Right ventricle myocardium superior (tissue), 1 donor: ENCODE data around the gene LST1. TPM values are rescaled to one million over a fixed set of nuclear protein-coding genes. Genes with fewer than 3 reads are reported as not detected.

Experiments used
- ATAC-seq: fragments of 200-7000 bp; cut with Tn5 transposase; one replicate; pipeline ENCODE4 v1.9.1; 2020; ENCODE audit warnings: mild to moderate bottlenecking; ENCODE audit not compliant: poor library complexity
- DNase-seq: peaks from one replicate; pipeline ENCODE4 v3.0.0-alpha.2; 2020
- intact Hi-C: fragments of 100-400 bp; cut with DNase I; formaldehyde crosslinking; loops from one replicate; pipeline ENCODE4 v1.11.2; 2022
- total RNA-seq: library from RNA; stranded (reverse); fragmentation: NEBNext Ultra II Directional; extraction: Animal tissue kit (Norgen Biotek cat#: 25700); gene quantifications from one replicate; pipeline ENCODE4 v1.2.1, GENCODE V29; 2021
- donor health status: DM: no; HTN: yes; CAD: no; lungs with severe emphysema.

Gene LST1
- total RNA-seq, 1 donor from 2014 or later, result 5.5 TPM

- ATAC-seq (no peak), DNase-seq (no peak)
- intact Hi-C loops, result no loop called here
Measured at GRCh38 chr6:31609519-31610406, 23.7 kb downstream of the LST1 start.

GRCh38 chr6:31610968-31611367 is 24.9 kb downstream of the LST1 start:
- ATAC-seq, result no peak
- no peak for DNase-seq
- intact Hi-C loops, result no loop called here

DNA sequence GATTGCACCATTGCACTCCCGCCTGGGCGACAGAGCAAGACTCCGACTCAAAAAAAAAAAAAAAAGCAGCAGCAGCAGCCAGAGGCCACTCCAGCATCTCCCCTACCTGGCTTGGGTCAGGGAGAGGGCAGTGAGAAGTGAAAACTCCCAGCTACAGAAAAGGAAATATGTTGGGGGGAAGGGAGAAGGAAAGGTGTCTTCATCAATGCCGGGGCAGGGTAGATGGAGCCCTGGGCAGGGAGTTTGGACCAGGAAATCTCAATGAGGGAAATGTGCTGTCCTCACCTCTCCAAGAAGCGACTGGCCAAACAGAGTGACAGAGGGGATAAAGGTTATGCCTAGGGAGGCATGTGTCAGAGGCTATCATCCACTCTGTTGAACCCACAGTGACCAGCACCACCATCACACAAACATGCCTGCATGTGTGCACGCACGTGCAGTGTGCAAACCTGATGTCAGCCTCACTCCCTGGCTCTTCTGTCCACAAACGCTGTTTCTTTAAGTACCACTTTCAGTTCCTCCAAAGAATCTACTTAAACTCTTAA is 28.1 kb downstream of the LST1 start:
- ATAC-seq, result peak; percentile 43
- no peak for DNase-seq
- intact Hi-C loops, result no loop called here

DNA sequence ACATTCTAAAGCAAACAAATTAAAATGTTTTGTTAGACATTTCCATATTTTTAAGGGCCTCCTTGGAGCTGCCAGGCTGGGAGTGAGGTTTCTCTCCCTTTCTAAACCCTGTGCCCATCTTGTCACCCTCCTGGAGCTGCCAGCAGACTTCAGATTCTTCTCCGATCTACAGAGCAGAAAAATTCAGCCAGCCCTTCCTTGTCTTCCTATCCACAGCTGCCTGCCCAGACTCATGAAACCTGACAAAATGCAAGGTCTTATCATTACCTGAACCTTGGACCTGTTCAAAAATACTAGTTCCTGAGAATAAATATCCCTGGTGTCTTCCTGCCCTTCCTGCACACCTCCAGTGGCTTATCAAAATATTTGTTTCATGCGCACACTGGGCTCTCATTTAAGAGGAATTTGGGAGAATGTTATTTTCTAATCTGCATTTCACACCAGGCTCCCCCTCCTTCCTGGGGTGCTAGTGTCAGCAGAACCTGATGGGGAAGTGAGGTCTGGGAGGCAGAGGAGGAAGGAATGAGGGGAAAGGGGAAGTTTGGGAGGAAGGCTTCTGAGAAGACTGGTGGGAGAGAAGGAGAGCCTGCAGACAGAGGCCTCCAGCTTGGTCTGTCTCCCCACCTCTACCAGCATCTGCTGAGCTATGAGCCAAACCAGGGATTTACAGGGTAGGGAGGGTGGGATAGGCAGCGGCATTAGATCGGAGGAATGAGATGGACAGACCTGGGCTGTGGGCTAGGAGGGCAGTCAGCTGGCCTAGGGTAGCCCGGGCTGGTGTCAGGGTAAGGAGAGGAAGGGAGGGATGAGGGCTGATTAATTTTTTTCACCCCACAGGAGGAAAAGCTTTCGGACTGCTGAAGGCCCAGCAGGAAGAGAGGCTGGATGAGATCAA is 28.9 kb downstream of the LST1 start, which contains the start of gene AIF1:
Gene AIF1 (plus strand): TSS at position 551 of the 895 bp plus-strand sequence. CDS start 96 bp downstream, at position 647.
- intact Hi-C loops, result loop anchor here (5.0 kb wide), 1 partner anchor 68 kb away; the partner anchor contains the start of genes ATP6V1G2 and NFKBIL1
- DNase-seq (no peak), ATAC-seq (peak; percentile 21)

GRCh38 chr6:31615748-31616147 is 29.7 kb downstream of the LST1 start:
- ATAC-seq (no peak), DNase-seq (no peak)
- intact Hi-C loops, result loop anchor here (5.0 kb wide), 1 partner anchor 68 kb away; the partner anchor contains the start of genes ATP6V1G2 and NFKBIL1

DNA sequence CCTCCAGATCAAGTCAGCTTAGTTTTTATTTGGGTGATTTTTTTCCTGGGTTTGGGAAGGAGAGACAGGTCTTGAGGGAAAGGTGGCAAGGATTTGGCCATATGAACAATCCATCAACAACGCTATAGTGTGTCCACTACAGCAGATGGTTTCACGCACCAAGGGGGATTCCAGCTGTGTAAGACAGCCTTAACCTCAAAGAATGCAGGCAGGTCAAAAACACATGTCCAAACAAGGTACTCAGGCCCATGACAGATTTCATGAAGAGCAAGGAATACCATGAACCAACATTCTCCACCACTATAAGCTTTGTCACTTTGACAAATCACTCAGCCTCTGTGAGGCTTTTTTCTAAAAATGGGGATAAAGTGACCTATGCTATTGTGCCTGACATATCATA is 30.9 kb downstream of the LST1 start:
- DNase-seq, result no peak
- intact Hi-C loops, result loop anchor here (5.0 kb wide), 1 partner anchor 70 kb away; the partner anchor contains the start of genes ATP6V1G2 and NFKBIL1
- no peak for ATAC-seq

- ATAC-seq (peak; percentile 94), DNase-seq (peak; percentile 99)
- intact Hi-C loops, result loop anchor here (5.0 kb wide), 1 partner anchor 73 kb away; the partner anchor contains the start of genes ATP6V1G2 and NFKBIL1
Measured at GRCh38 chr6:31619805-31620585, 33.9 kb downstream of the LST1 start.

DNA sequence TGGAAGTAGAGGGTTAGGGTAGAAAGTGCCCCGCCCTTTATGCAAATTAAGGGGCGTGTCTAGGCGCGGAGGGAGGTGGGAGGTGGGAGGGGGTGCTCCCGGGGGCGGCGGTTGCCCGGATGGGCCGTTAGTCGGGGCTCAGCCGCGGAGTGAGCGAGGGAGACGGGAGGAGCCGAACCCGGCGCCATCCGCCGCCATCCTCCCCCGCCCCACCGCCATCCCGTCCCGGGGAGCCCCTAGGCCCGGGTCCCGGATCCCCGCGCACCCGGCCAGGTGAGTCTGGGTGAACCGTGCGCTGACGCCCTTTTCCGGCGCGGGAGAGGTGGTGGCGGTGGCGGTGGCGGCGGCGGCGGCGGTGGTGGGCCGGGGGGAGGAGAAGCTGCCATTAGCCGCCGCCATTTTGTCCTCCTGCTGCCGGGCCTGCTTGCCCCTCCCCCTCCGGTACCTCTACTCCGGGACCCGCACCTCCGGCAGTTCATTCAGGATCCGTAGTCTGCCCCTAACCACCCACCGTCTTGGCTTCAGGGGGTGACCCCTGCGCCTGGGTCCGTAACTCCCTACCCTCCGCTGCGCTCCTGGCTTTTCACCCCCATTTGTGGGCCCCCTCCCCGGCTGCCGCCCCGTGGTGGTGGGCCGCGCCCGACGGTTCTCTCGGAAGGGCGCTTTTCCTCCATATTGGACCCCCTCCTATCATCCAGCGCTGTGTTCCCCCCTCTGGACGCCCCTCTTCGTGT is 34.7 kb downstream of the LST1 start, which contains the start of gene PRRC2A:
Gene PRRC2A (plus strand): TSS at position 130 of the 734 bp plus-strand sequence. CDS start 2,075 bp downstream, outside the sequence.
- DNase-seq (no peak), ATAC-seq (peak; percentile 92)
- intact Hi-C loops, result no loop called here

- DNase-seq, result no peak
- intact Hi-C loops, result no loop called here
- ATAC-seq, result no peak
Measured at GRCh38 chr6:31621320-31621939, 35.4 kb downstream of the LST1 start.

- ATAC-seq (no peak), DNase-seq (no peak)
- intact Hi-C loops, result no loop called here
Measured at GRCh38 chr6:31621991-31622390, 35.9 kb downstream of the LST1 start.

DNA sequence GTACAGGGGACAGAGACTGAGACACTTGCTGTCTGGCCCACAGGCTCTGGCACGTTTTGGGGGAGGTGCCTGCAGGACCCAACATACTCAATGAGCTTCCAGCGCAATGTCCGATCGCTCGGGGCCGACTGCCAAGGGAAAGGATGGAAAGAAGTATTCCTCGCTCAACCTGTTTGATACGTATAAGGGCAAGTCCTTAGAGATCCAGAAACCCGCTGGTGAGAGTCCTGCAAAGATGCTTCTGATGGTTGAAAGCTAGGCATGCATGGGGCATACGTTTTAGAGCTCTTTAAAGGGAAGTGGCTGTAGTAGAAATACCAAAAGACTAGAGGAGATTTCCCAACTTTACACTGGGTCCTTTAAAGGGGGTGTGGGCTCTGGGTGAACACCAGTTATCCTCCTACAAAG is 36.6 kb downstream of the LST1 start:
- DNase-seq (no peak), ATAC-seq (no peak)
- intact Hi-C loops, result no loop called here

DNA sequence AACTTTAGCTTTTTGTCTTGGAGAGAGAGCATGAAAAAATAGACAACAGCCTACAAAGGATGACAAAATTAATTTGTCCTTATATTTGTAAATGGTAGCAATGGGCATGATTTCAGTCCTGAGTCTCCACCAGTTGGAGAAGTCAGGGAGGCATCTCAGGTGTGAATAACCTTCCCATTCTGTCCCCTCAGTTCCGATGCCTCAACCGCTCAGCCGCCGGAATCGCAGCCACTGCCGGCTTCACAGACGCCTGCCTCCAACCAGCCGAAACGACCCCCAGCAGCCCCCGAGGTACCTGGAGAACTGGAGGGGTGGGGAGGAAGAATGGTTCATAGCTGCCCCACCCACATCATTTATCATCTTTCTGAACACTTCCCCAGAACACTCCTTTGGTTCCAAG is 38.0 kb downstream of the LST1 start:
- intact Hi-C loops, result no loop called here
- DNase-seq (no peak), ATAC-seq (no peak)

GRCh38 chr6:31626952-31627351 is 40.9 kb downstream of the LST1 start:
- intact Hi-C loops, result no loop called here
- DNase-seq, result no peak
- ATAC-seq, result no peak

DNA sequence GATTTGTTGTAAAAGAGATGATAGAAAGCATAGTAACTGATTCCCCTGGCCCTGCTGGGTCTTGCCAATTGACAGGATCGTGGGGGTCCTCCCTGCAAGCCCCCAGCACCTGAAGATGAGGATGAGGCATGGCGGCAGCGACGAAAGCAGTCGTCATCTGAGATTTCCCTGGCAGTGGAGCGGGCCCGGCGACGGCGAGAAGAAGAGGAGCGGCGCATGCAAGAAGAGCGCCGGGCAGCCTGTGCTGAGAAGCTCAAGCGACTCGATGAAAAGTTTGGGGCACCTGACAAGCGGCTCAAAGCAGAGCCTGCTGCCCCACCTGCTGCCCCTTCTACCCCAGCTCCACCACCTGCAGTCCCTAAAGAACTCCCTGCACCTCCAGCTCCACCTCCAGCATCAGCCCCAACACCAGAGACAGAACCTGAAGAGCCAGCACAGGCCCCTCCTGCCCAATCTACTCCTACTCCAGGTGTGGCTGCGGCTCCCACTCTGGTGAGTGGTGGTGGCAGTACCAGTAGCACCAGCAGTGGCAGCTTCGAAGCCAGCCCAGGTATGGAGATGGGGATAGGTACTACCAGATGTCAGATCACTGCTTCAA is 41.7 kb downstream of the LST1 start:
- ATAC-seq (no peak), DNase-seq (no peak)
- intact Hi-C loops, result no loop called here

GRCh38 chr6:31629014-31629413 is 42.9 kb downstream of the LST1 start:
- intact Hi-C loops, result no loop called here
- DNase-seq, result no peak
- no peak for ATAC-seq

- ATAC-seq (no peak), DNase-seq (no peak)
- intact Hi-C loops, result no loop called here
Measured at GRCh38 chr6:31630177-31630934, 44.3 kb downstream of the LST1 start.
